Stomach (tissue), 4 donors: ENCODE measurements around the gene CELF4.

Experiments
- EP300 ChIP-seq: sonication (generic); formaldehyde crosslinking; IDR thresholded peaks from one replicate; pipeline ENCODE4 v1.6.1; 2017; ENCODE audit warnings: antibody characterized with exemption
- POLR2A ChIP-seq, 4 donors: fragments of 450-650 bp; IDR thresholded peaks; one replicate each; pipeline ENCODE4 v1.6.1; 2016; ENCODE audit warnings: antibody characterized with exemption in 4 of 4, control low read depth in 2 of 4, mild to moderate bottlenecking in 1 of 4, moderate library complexity in 1 of 4

DNA sequence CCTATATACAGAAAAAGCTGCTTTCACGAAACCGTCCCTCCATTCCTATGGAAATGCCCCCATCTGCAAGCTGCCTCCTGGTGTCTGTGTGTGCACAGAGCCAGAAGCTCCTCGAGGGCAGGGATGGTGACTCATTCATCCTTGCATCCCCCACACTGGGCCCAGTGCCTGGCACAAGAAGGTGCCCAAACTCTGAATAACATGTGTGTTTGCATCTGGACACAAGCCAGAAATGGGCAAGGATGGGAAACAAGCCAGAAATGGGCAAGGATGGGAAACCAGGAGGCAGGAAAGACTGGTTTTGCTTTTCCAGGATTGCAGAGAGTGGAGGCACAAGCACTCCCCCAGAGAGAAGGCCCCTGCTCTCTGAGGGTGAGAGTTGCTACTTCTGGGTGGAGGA is 313.9 kb downstream of the CELF4 start:
- TF ChIP-seq EP300 = no peak
- TF ChIP-seq POLR2A (IDR thresholded peaks at IDR 0.05) = no peak
